Measurements from ENCODE around the gene INSIG1.

- TF ChIP-seq, protein P1, sequence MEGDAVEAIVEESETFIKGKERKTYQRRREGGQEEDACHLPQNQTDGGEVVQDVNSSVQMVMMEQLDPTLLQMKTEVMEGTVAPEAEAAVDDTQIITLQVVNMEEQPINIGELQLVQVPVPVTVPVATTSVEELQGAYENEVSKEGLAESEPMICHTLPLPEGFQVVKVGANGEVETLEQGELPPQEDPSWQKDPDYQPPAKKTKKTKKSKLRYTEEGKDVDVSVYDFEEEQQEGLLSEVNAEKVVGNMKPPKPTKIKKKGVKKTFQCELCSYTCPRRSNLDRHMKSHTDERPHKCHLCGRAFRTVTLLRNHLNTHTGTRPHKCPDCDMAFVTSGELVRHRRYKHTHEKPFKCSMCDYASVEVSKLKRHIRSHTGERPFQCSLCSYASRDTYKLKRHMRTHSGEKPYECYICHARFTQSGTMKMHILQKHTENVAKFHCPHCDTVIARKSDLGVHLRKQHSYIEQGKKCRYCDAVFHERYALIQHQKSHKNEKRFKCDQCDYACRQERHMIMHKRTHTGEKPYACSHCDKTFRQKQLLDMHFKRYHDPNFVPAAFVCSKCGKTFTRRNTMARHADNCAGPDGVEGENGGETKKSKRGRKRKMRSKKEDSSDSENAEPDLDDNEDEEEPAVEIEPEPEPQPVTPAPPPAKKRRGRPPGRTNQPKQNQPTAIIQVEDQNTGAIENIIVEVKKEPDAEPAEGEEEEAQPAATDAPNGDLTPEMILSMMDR (IDR thresholded peaks at IDR 0.05; ENCODE audit: extremely low read depth in 1 of 2, insufficient read depth in 1 of 2, low read depth in 1 of 2, low read length in 2 of 2) = no peak
- TF ChIP-seq POLR2A (IDR thresholded peaks at IDR 0.05; ENCODE audit: low read depth, low read length) = no peak
- TF ChIP-seq MYC (IDR thresholded peaks at IDR 0.05; ENCODE audit: low read depth, low read length) = no peak
These were observed 5.4 kb downstream of the INSIG1 start for GRCh38 chr7:155303039-155303593.
